OCI-LY1 (cell line): ENCODE data around the gene COQ4.

Experiments used
- H2AFZ ChIP-seq: fragments of 200-600 bp; sonication (generic), shearing (Covaris generic); 2 replicates; pipeline ENCODE4 v1.6.0; 2014; ENCODE audit warnings: antibody characterized with exemption, mild to moderate bottlenecking, low read length
- H3F3A ChIP-seq: fragments of 200-600 bp; sonication (generic), shearing (Covaris generic); 2 replicates; pipeline ENCODE4 v1.6.0; 2014; ENCODE audit warnings: mild to moderate bottlenecking, antibody characterized with exemption, low read length, moderate library complexity; ENCODE audit not compliant: insufficient read depth
- H3K27ac ChIP-seq: fragments of 200-600 bp; sonication (generic); 2 replicates; pipeline ENCODE4 v1.5.1; 2014; ENCODE audit warnings: low read length, mixed run types, mild to moderate bottlenecking, low read depth; ENCODE audit not compliant: poor library complexity, severe bottlenecking
- H3K27me3 ChIP-seq: fragments of 200-600 bp; sonication (generic); 2 replicates; pipeline ENCODE4 v1.6.0; 2014; ENCODE audit warnings: antibody characterized with exemption, mild to moderate bottlenecking, low read length, moderate library complexity; ENCODE audit not compliant: insufficient read depth
- H3K36me3 ChIP-seq: fragments of 200-600 bp; sonication (generic); 2 replicates; pipeline ENCODE4 v1.6.1; 2014; ENCODE audit warnings: mild to moderate bottlenecking, antibody characterized with exemption, low read length, moderate library complexity, mixed read lengths; ENCODE audit not compliant: insufficient read depth
- H3K4me1 ChIP-seq: fragments of 200-600 bp; sonication (generic); 2 replicates; pipeline ENCODE4 v1.5.1; 2014; ENCODE audit warnings: mild to moderate bottlenecking, low read length, moderate library complexity; ENCODE audit not compliant: insufficient read depth, severe bottlenecking
- H3K4me2 ChIP-seq: fragments of 200-600 bp; sonication (generic), shearing (Covaris generic); 2 replicates; pipeline ENCODE4 v1.6.1; 2014; ENCODE audit warnings: low read length
- H3K4me3 ChIP-seq: fragments of 200-600 bp; sonication (generic); 2 replicates; pipeline ENCODE4 v1.5.1; 2014; ENCODE audit warnings: low read length, low read depth, mild to moderate bottlenecking, mixed read lengths; ENCODE audit not compliant: poor library complexity, severe bottlenecking
- H3K79me2 ChIP-seq: fragments of 200-600 bp; shearing (Covaris generic); 2 replicates; pipeline ENCODE4 v1.6.1; 2016; ENCODE audit warnings: mixed run types, low read length, mixed read lengths; ENCODE audit not compliant: insufficient read depth
- H3K9ac ChIP-seq: fragments of 200-600 bp; sonication (generic), shearing (Covaris generic); 2 replicates; pipeline ENCODE4 v1.6.1; 2014; ENCODE audit warnings: mild to moderate bottlenecking, low read length, mixed read lengths
- H3K9me2 ChIP-seq: fragments of 200-600 bp; sonication (generic), shearing (Covaris generic); 2 replicates; pipeline ENCODE4 v1.6.1; 2014; ENCODE audit warnings: low read depth, mild to moderate bottlenecking, low read length, mixed read lengths
- H3K9me3 ChIP-seq: fragments of 200-600 bp; shearing (Covaris generic); 2 replicates; pipeline ENCODE4 v1.6.1; 2014; ENCODE audit warnings: low read length, mixed read lengths
- H4K20me1 ChIP-seq: fragments of 200-600 bp; sonication (generic), shearing (Covaris generic); 2 replicates; pipeline ENCODE4 v1.6.0; 2016; ENCODE audit warnings: mild to moderate bottlenecking, low read length; ENCODE audit not compliant: insufficient read depth
- CTCF ChIP-seq: fragments of 200-600 bp; sonication (generic), shearing (Covaris generic); IDR thresholded peaks from 2 replicates; pipeline ENCODE4 v1.5.1; 2017; ENCODE audit warnings: mild to moderate bottlenecking, antibody characterized with exemption, low read length, moderate library complexity, mixed read lengths
- EZH2 ChIP-seq: fragments of 200-600 bp; sonication (generic), shearing (Covaris generic); IDR thresholded peaks from 2 replicates; pipeline ENCODE4 v1.8.0; 2017; ENCODE audit warnings: borderline replicate concordance, mixed run types, mild to moderate bottlenecking, antibody characterized with exemption, low read length, moderate library complexity, mixed read lengths

COQ4 gene

GRCh38 chr9:128358861-128359260 lies 36.2 kb downstream of the COQ4 start:
- no peaks in the 10 kb centered on the region for H3F3A ChIP-seq
- H3K27me3 ChIP-seq, result no peaks in the 10 kb centered on the region
- H3K9me2 ChIP-seq, result no peaks in the 10 kb centered on the region
- H3K9ac ChIP-seq, result no peak overlapping the region
- H3K4me2 ChIP-seq, result no peak overlapping the region
- no peaks in the 10 kb centered on the region for H3K9me3 ChIP-seq
- no peak overlapping the region for H3K4me3 ChIP-seq
- no peak for TF ChIP-seq CTCF
- TF ChIP-seq EZH2, result no peak
- no peak overlapping the region for H2AFZ ChIP-seq
- H3K36me3 ChIP-seq, result no peaks in the 10 kb centered on the region
- no peaks in the 10 kb centered on the region for H4K20me1 ChIP-seq
- H3K27ac ChIP-seq, result no peak overlapping the region
- no peaks in the 10 kb centered on the region for H3K79me2 ChIP-seq
- peaks cover 11% of the 10 kb centered on the region for H3K4me1 ChIP-seq

- Histone ChIP-seq H3K36me3 (no peaks in the 10 kb centered on the region), H3K9me2 (no peaks in the 10 kb centered on the region), H3K4me1 (peaks cover 21% of the 10 kb centered on the region), H4K20me1 (no peaks in the 10 kb centered on the region), H3K9me3 (no peaks in the 10 kb centered on the region), H3K4me2 (no peak overlapping the region), H3K4me3 (no peak overlapping the region), H3K9ac (no peak overlapping the region), H3K27me3 (no peaks in the 10 kb centered on the region), H3K79me2 (no peaks in the 10 kb centered on the region), H2AFZ (no peak overlapping the region), H3K27ac (no peak overlapping the region), H3F3A (no peaks in the 10 kb centered on the region)
- no peak for TF ChIP-seq EZH2
- no peak for TF ChIP-seq CTCF
Measured at GRCh38 chr9:128360826-128361225, 38.2 kb downstream of the COQ4 start.

GRCh38 chr9:128361296-128361985 lies 38.8 kb downstream of the COQ4 start:
- Histone ChIP-seq H2AFZ (peak overlapping the region; percentile 9; the same call in 1 of the 2 replicates), H4K20me1 (no peaks in the 10 kb centered on the region), H3K4me3 (peak overlapping the region; percentile 55), H3K9me3 (no peaks in the 10 kb centered on the region), H3K36me3 (no peaks in the 10 kb centered on the region), H3K27me3 (no peaks in the 10 kb centered on the region), H3K9me2 (no peaks in the 10 kb centered on the region), H3K9ac (peak overlapping the region; percentile 42; the same call in 1 of the 2 replicates), H3K4me2 (peak overlapping the region; percentile 71), H3K79me2 (no peaks in the 10 kb centered on the region), H3K27ac (no peak overlapping the region), H3F3A (no peaks in the 10 kb centered on the region), H3K4me1 (peaks cover 21% of the 10 kb centered on the region)
- no peak for TF ChIP-seq CTCF
- no peak for TF ChIP-seq EZH2
